HepG2 (cell line): ENCODE results near the gene LMAN1L.

Source experiments
- CERS6 ChIP-seq: sonication (generic); formaldehyde crosslinking; IDR thresholded peaks from 2 replicates; pipeline ENCODE4 v1.5.0; 2020; ENCODE audit warnings: missing genetic modification reagents
- CREB3 ChIP-seq: sonication (generic); formaldehyde crosslinking; IDR thresholded peaks from 2 replicates; pipeline ENCODE4 v1.5.0; 2020; ENCODE audit warnings: missing genetic modification reagents
- FOXO1 ChIP-seq: sonication (generic); formaldehyde crosslinking; IDR thresholded peaks from 2 replicates; pipeline ENCODE4 v1.4.0; 2020; ENCODE audit warnings: missing genetic modification reagents
- KDM3A ChIP-seq: IDR thresholded peaks from 2 replicates; pipeline ENCODE4 v1.6.1; 2018; ENCODE audit warnings: low read depth, missing compliant biosample characterization
- MBNL3 ChIP-seq: fragments of 250-450 bp; sonication (Bioruptor Pico); conservative IDR thresholded peaks from 2 replicates; pipeline ENCODE4 v1.8.0; 2022; ENCODE audit warnings: mild to moderate bottlenecking, inconsistent platforms
- MED1 ChIP-seq: sonication (generic); formaldehyde crosslinking; IDR thresholded peaks from 2 replicates; pipeline ENCODE4 v1.4.0; 2020; ENCODE audit warnings: missing genetic modification reagents
- POLR2AphosphoS5 ChIP-seq: IDR thresholded peaks from 2 replicates; pipeline ENCODE4 v1.6.1; 2012; ENCODE audit warnings: low read depth, low read length
- ZEB1 ChIP-seq: IDR thresholded peaks from 2 replicates; pipeline ENCODE4 v1.6.1; 2012; ENCODE audit warnings: mild to moderate bottlenecking, low read depth, inconsistent platforms; ENCODE audit not compliant: insufficient replicate concordance
- ZZZ3 ChIP-seq: sonication (generic); formaldehyde crosslinking; IDR thresholded peaks from 2 replicates; pipeline ENCODE4 v1.4.0; 2020; ENCODE audit warnings: missing genetic modification reagents, mild to moderate bottlenecking, borderline replicate concordance

- TF ChIP-seq CREB3 (no peak), MED1 (CRISPR knock-in tag) (no peak), CERS6 (CRISPR knock-in tag) (no peak), MBNL3 (CRISPR knock-in tag) (no peak), POLR2AphosphoS5 (no peak), ZZZ3 (no peak), ZEB1 (no peak), FOXO1 (no peak), KDM3A (CRISPR knock-in tag) (no peak)
These were observed 13.2 kb downstream of the LMAN1L start for GRCh38 chr15:74825866-74826265.
